ENCODE data around the gene NOXRED1.
"Not testable (repeated sequence)": the region's sequence is repeated elsewhere in the genome, so short reads cannot be mapped to it uniquely, and the experiment has no call there.

Gene NOXRED1

GRCh38 chr14:77438596-77438995, 15.3 kb upstream of the NOXRED1 start:
- no peak overlapping the region for H3K27ac ChIP-seq
- DNase-seq (ENCODE audit: low spot score): no peak
- no peak for TF ChIP-seq CTCF (IDR thresholded peaks at IDR 0.05)

GRCh38 chr14:77436042-77436441, 12.7 kb upstream of the NOXRED1 start:
- Histone ChIP-seq H3K27ac (no peak overlapping the region), H3K4me3 (no peak overlapping the region)
- TF ChIP-seq CTCF (IDR thresholded peaks at IDR 0.05): no peak
- no peak for DNase-seq (ENCODE audit: low spot score)

More at GRCh38 chr14:77438596-77438995, 15.3 kb upstream of the NOXRED1 start:
- no peak overlapping the region for H3K4me3 ChIP-seq

GRCh38 chr14:77426396-77426795, 3.1 kb upstream of the NOXRED1 start:
- TF ChIP-seq CTCF (IDR thresholded peaks at IDR 0.05): no peak
- no peak for DNase-seq (ENCODE audit: low spot score)
- Histone ChIP-seq H3K4me3 (no peak overlapping the region), H3K27ac (no peak overlapping the region)

- no peak overlapping the region for H3K4me3 ChIP-seq
- H3K27ac ChIP-seq: no peak overlapping the region
- no peak for DNase-seq (ENCODE audit: low spot score)
- no peak for TF ChIP-seq CTCF (IDR thresholded peaks at IDR 0.05)
Observed at GRCh38 chr14:77424862-77425261, 1.5 kb upstream of the NOXRED1 start.

GRCh38 chr14:77421201-77421600, 2.1 kb downstream of the NOXRED1 start:
- Histone ChIP-seq H3K4me3 (no peak overlapping the region), H3K27ac (no peak overlapping the region)
- no peak for DNase-seq (ENCODE audit: low spot score)
- no peak for TF ChIP-seq CTCF (IDR thresholded peaks at IDR 0.05)

- TF ChIP-seq CTCF (IDR thresholded peaks at IDR 0.05): no peak
- no peak overlapping the region for H3K4me3 ChIP-seq
- DNase-seq (ENCODE audit: low spot score): no peak
- no peak overlapping the region for H3K27ac ChIP-seq
Observed at GRCh38 chr14:77416836-77417235, 6.5 kb downstream of the NOXRED1 start.

- not testable (repeated sequence) for H3K27ac ChIP-seq; H3K4me3 ChIP-seq; DNase-seq (ENCODE audit: low spot score)
Observed at GRCh38 chr14:77416098-77416497, 7.2 kb downstream of the NOXRED1 start.

- not testable (repeated sequence) for DNase-seq (ENCODE audit: low spot score); H3K27ac ChIP-seq; H3K4me3 ChIP-seq
Observed at GRCh38 chr14:77415403-77416030, 7.8 kb downstream of the NOXRED1 start.
